ENCODE data around the gene IRF2BP2.

Gene IRF2BP2

DNA sequence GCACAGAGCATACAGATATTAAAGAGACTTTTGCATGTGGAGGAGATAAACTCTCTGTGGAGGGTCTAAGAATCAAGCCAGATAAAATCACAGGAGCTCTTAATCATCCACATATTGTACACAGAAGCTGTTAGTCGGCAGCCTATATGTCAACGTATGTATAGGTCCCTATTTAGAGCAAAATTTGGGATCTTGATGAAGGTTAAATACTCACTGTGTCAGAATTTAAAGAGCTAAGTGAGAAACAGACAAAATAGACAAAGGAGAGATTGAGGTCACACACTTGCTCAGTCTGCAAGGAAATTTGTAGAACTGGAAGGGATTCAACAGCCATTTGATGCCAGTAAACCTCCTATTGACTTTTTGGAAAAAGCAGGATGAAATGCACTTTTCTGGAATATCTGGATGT lies 4.1 kb upstream of the IRF2BP2 start:
- no peak for DNase-seq (ENCODE audit: low read depth in 1 of 2, low spot score in 1 of 2)

DNA sequence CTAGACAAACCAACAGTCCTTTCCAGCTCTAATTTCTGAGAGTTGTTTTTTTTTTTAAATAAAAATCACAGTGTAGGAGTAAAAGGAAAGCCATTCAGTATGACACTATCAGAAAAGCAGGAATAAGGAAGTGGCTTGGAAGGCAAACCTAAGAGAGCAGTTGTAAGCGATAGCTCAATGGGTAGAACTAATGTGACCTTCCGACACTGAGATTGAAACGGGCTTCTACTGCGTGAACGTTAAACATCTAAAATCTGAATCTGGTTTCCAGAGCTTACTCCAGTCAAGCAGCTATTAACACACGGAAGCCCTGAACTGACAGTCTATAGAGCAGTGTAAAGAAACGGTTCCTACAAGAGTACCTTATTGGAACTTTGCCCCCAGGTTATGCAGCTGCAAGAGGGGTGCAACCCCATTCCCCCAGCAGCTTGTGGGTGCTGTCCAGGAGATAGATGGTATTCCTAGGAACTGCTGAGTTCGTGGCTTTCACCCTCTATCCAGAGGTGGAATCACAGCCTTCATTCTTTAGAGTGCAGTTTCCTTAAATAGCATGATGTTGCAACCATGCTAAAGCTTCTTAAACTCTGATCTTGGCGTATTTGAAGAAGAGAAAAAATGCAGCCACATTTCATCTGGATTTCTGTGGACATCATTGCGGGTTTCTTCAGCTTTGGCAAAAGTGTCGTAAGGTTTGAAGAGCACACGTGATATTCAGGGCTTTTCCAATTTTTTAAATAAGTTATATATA lies 3.3 kb upstream of the IRF2BP2 start:
- no peak for DNase-seq (ENCODE audit: low read depth in 1 of 2, low spot score in 1 of 2)

DNA sequence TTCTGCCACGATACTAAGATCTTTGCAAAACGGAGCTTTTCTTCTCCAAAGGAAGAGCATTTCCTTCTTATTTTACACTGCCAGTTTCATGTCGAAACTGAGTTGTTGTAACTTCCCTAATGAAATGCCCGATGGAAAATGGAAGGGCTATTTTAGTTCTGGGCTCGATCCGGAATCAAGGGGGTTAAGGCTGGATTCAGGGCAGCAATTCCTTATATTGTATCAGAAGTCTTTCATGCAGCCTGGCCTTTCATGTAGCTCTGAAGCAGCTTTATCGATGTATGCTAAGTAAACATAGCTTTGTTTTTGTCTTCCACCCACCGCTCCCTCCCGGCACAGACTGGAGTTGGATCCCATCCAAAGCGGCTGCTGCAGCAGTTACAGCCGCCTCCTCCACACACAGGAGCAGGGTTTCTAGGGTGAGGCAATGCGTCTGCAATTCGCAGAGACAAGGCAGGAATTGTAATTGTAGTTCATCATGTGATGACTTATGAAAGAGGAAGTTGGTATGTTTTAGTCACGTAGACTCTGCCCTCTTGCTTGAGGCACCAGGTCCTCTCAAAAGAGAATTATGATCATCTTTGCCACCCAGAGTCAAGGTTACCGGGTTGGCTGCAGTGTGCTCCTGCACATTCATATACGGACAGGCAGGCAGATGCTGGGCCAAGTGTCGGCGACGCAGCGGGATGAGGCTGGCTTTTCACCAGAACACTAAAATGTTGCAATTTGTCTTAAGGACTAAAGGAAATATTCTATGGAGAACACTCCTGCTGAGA lies 2.6 kb upstream of the IRF2BP2 start:
- peak; percentile 18 to 61 for DNase-seq (ENCODE audit: low read depth in 1 of 2, low spot score in 1 of 2)

DNA sequence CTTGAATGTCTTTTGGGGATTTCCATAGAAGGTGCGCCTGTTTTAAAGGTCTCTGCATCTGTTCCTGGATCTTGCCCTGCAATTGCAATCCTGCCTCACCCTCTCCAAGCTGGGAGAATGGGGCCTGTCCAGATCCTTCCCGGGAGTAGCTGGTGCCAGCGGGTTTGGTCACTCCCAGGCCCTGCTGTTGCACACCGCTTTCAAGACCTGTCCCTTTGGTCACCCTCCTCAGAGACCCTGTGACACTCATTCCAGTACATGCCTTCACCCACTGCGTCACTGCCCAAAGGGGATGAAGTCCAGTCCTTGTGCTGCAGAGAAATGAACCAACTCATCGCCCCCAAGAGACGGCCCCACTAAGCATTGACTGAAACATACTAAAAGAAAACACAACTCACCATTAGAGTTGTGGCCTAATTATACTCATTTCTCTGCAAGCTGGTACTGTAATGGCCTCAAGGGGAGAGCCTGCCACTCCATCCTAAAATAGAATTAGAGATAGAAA lies 1.9 kb upstream of the IRF2BP2 start:
- DNase-seq (ENCODE audit: low read depth in 1 of 2, low spot score in 1 of 2) = no peak

DNA sequence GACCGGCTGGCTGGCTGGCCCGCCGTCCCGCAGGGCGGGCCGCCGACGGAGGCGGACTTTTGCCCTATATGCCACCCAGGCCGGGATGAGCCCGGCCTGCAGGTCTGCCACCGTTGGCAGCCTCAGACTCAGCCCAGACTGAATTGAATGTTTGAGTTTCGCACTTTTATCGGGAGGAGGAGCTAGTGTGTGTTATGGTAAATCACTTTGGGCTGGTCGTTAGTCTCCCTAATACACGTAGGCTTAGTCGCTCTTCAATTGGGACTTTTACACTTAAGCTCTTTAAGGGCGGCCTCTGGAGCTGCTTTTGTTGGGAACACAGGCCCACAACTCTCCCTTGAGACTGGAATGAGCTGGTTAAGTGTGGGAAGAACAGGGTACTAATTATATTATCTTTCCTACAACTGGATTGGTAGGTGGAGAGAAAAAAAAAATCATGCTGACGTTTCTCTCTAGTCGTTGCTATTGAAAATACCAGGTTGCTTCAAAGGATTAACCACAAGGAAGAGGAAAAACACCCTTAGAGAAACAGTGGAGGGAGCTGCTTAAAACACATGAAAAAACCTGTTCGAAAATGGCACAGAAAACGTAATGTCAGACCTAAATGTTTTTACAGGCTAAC lies 1.4 kb upstream of the IRF2BP2 start:
- peak in 1 of 2 donors; percentile 56 for DNase-seq (ENCODE audit: low read depth in 1 of 2, low spot score in 1 of 2)

DNA sequence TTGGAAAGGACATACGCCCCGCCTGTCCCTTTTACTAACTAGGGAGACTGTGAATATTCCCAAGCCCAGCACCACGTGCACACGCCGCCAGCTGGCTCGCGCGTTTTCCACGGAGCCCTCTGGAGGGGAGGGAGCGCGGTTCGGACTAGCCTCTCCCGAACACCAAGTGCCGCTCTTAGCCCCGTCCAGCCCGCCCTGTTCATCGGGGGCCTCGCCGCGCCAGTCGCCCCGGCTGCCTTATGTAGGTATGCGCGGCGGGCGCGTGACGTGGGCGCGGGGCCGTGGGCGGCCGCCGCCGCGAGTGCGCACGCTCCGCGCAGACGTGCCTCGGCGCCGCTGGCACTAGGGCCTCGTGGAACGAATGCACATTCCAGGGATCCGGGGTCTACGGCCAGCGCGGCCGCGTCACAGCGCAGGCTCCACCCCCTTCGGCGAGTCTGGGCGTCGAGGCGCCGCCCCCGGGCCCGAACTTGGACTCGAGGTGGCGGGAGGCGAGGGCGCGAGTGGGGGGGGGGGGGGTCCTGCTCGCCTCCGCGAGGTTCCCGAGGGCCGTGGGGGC lies 767 bp upstream of the IRF2BP2 start:
- peak; percentile 77 to 87 for DNase-seq (ENCODE audit: low read depth in 1 of 2, low spot score in 1 of 2)

DNA sequence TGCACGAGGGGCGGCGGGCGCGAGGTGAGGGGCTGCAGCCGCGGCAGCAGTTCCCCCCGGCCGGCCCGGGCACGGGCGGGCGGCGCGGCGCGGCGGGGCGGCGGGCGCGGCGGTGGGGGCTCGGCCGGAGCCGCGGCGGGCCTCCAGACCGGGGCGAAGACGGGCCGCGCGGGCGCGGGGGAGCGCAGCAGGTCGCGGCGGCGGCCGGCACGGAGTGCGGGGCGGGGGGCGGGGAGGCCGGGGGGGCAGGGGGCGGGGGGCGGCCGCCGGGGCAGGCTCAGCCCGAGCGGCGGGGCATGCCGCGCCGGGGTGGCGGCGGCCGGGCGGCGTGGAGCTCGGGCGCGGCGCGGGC lies 311 bp downstream of the IRF2BP2 start:
- DNase-seq (ENCODE audit: low read depth in 1 of 2, low spot score in 1 of 2) = no peak

DNA sequence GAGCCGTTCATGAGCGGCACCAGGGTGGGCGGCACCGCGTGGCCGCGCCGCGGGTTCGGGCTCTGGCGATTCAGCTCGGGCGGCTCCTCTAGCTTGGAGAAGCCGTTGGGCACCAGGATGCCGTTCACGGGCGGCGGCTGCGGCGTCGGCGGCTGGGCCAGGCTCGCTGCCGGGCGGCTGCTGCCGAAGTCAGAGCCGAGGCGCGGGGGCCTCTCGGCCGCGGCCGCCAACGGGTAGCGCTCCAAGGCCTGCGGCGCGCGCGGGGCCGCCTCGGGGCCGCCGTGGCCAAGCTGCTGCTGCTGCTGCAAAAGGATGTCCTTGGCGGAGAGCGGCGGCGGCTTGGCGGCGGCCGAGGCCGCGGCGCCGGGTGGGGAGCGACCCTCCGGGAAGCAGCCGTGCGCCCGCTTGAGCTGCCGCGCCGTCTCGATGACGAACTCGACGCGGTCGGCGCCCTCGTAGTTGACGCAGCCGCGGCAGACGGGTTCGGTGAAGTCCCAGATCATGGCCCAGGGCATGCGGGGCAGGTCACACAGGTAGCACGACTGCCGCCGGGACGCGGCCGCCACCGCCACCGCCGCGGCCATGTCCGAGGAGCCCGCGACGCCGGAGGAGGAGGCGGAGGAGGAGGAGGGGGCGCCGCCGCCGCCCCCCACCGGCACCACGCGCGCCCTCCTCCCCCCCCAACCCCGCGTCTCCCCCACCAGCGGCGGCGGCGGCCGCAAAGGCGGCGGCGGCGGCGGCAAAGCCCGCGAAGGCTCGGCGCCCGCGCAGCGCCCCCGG lies 877 bp downstream of the IRF2BP2 start:
- DNase-seq (ENCODE audit: low read depth in 1 of 2, low spot score in 1 of 2) = peak; percentile 45 to 54

DNA sequence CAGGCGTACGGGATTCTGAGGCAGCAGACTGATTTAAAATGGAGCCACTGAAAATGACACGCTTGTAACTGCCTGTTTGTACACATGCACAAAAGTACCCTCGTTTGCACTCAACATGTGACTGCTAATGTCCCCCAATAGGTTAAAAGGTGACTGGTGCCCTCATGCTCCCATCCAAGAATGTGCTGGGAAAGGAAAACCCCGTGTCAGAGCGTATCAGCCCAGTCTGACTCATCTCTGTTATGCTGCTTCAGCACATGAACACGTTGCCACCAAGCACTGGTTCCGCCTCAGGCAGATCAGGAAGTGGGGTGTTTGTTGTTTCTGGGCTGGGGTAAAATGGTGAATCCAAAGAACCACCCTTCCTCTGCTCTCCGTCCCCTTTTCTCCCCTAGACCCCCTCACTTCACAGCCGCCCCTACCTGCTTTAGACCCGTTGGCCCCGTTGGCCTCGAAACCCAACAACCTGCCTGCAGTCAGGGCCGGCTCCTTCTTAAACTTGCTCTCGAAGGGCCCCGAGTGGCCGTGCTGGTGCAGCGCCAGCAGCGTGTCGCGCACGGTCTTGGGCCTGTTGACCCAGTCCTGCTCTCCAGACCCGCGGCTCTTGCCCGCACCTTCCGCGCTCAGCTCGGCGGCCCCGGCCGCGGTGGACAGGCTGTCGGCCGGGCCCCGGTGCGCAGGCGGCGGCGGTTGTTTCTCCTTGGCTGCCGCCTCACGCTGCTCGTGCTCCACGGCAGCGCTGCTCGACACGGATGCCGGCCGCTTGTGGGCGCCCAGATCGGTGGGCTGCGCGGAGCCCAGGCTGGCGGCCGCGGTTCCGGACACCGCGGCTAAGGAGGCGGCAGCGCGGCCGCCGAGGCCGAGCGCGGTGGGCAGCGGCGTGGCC lies 1.7 kb downstream of the IRF2BP2 start:
- DNase-seq (ENCODE audit: low read depth in 1 of 2, low spot score in 1 of 2) = peak; percentile 52 to 81

DNA sequence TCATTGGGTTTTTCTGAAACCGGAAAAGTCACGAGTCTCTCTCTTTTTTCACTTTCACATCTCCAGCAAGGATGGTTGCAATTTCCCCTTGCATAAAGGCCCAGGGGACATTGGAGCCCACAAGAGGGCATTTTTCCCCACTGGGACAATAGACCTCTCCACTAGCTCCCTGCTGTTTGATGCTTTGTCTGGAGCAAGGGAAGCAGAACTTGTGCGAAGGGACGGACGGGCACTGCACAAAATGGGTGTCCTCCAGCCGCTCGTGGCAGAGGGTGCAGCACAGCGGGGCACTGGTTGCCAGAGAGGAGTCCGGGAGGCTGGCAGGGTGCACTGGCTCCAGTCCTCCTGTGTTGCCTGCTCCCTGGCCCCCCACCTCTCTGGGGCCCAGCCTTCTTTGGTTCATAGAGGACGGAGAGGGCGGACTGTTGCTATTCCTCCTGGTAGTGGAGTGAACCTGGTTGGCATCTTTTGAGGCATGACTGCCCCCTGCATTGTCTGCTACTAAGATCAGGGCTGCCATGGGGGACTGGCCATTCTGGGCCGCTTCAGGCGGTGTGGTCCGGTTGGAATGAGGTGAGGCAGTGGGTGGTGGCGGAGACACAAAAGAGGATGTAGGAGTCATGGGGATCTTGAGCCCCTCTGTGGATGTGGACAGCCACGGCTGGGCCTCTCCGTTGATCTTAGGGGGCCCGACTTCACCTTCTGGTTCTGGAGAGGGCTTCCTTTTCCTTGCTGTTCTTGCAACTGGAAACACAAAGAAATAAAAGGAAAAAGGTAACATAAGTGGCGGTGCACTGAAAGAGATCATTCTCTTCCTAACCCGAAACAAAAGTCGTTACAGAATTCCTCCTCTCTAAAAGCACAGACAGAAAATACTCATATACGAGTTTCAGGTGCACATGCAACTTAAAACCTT lies 2.6 kb downstream of the IRF2BP2 start:
- no peak for DNase-seq (ENCODE audit: low read depth in 1 of 2, low spot score in 1 of 2)

DNA sequence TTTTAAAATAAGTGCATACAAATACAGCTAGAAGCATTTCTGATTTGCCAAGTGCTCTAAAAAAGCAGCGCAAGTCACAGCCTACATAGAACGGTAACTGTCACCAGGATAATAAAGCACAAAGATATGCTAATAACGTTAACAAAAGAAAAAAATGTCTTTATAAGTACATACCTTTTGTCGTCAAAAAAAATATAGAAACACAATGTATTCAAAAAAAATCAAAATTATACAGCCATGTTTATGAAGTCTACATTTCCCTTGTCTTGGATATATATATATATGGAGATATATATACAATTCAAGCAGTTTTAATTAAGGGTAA lies 3.2 kb downstream of the IRF2BP2 start:
- no peak for DNase-seq (ENCODE audit: low read depth in 1 of 2, low spot score in 1 of 2)

DNA sequence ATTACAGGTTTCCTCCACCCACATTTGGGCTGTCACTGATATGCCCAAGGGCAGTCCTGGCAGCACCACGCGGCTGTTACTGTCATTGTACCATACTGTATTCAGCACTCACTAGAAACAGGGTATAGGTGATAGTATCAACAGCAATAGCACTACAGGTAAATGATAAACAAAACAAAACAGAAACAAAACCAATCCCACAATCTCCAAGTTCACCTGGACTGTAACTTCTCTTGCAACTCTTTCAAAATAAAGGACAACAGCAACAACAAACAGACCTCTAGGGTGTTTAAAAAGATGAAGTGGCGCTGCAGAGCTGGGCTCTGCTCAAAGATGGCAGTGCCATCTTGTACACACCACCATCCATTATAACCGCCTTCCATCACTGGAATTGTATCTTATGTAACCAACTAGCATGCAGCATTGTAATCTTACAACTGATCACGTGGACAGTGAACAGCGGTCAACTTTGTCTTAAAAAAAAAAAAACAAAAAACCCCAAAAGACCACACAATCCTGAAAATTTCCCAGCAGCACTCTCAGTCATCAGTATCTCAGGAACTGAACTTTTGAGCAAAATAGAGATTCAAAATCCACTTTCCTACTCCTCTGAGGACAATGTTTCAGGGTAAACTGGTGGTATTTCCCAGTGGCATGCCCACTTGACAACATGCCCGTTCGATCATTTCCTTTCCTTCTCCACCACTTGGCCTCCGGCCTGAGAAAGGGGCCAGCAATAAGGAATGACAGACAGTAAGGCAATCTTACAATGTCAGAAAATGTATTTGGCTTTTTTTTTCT lies 3.8 kb downstream of the IRF2BP2 start:
- DNase-seq (ENCODE audit: low read depth in 1 of 2, low spot score in 1 of 2) = peak in 1 of 2 donors; percentile 47

DNA sequence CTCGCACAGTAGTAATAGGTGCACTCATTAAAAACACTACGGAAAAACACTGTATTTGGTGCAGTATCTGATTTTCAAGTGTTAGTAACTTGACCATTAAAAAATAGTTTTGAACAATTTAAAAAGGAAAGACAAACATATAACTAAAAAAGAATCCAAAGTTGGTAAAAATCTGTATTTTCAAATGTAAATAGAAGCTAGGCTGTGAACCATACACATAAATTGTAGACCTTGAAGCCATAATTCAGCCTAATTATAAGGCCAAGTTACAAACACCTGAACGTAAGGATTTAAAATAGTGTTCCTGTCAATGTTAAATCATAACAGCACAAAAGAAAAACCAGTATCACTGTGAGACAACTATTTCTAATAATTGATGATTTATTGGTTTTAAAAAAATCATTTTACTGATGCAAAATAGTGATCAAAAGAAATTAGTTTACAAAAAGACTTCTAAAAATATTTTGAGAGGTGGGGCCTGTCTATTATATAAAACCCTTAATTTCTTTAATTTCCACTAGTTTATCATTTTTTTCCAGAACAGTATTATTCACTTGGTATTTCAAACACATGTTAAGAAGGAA lies 4.5 kb downstream of the IRF2BP2 start:
- no peak for DNase-seq (ENCODE audit: low read depth in 1 of 2, low spot score in 1 of 2)

DNA sequence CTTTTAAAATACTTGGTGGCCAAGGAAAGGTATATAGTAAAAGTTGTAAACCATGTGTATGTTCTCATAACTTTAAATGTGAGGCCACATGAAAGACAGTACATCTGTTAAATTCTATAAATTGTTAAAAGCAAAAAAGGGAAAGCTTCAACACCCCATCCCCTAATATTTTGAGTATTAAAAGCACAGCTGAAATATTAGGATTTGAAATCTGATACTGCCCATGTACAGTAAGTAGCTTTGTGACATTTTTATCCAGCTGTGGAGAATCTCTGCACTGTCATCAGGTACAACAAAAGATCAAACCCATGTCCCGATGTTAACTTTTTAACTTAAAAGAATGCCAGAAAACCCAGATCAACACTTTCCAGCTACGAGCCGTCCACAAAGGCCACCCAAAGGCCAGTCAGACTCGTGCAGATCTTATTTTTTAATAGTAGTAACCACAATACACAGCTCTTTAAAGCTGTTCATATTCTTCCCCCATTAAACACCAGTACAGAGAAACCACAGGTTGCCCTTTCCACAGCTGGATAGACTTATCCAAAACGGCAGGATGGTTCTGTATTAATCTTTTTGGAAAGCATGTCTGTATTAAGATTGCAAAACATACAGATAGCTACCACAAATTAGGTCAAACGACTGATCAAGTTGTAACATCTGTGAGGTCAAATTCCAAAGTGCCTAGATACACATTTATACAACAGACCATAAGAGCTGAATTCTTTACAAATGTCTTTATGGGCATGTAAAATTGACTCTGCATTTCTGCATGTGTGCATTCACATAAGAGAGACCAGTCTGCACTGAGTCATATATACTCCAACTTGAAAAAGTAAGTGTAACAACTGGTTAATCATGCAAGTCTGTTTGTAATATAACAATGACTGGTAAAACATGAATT lies 5.2 kb downstream of the IRF2BP2 start:
- DNase-seq (ENCODE audit: low read depth in 1 of 2, low spot score in 1 of 2) = no peak

DNA sequence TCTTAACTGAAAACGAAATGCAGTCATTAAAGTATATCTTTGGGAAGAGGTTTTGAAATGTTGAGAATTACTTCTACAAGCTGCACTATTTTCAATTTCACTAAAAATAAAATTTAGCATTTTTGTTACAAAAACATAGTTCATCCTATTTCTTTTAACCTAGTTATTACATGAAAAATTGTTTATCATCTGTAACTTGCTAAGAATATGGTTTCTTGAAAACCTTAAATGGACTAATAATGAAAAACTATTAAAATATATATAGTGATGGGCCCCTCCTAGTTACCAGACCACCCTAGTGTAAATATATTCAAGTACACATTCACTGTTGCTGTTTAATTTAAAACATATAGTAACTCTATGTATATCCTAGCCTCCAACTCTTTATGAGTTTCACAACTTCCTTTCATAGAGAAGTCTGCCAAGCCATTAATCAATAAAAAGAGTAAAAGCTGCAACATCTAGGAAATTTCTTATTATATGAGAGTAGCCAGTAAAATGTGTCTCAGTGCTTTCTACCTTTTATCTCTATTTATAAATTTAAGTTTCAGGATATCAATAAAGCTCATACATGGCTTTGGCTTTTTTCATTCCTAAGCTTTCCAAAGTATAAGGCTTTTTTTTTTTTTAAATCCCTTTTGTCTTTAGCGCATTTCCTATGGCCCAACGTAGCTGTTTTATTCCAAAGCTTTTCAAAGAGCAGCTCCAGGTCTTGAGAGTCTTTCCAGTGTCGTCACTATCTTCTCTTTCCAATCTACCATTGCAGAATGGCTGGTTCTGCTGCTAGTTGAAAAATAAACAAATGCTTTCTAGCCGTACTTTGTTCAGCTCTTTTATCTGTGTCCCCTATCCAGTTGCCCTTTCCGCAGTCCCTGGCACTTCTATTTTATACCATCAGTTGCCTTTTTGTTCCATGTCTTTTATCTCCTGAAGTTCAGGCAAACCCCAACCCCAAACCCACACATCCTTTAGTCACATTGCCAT lies 6.5 kb downstream of the IRF2BP2 start:
- DNase-seq (ENCODE audit: low read depth in 1 of 2, low spot score in 1 of 2) = no peak
